Measurements from ENCODE around the gene LYRM4. TPM values are rescaled to one million over a fixed set of nuclear protein-coding genes. Genes with fewer than 3 reads are reported as not detected.

The LYRM4 gene
- total and polyA plus RNA-seq, 4 donors: 18.3 to 43.8 (median 39.3) TPM

DNA sequence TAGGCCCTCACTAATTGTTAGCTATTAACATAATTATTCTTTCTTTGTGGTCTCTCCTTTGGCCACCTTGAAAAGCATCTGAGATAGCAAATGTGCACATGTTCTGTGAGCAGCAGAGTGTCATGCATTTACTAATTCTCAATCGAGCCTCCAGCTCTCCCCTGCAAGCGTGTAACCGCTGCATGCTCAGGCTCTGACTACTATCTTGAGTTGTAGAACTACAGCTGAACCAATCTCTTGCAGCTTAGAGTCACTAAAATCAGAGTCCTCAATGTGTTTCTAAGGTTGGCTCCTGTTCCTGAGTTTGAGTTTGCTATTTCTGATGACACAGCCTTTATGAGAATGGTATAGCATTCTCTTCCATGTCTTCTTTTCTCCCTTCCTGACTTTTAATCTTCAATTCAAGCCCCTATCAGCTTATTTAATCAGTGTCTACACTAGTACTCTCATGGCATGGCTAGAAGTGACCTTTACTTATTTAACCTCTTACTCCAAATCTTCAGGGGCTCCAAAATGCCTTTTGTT, 110.1 kb downstream of the LYRM4 start:
- 86% methylated on average over 3 of the region's 3 CpGs for WGBS (ENCODE audit: insufficient coverage)
- no peaks in the 10 kb centered on the region for H3K9me3 ChIP-seq (ENCODE audit: control insufficient read depth, insufficient read depth, low read length)
- H3K27ac ChIP-seq (ENCODE audit: low read depth, low read length): no peak overlapping the region
- H3K36me3 ChIP-seq (ENCODE audit: control insufficient read depth, insufficient read depth, low read length): no peaks in the 10 kb centered on the region
- no peaks in the 10 kb centered on the region for H3K27me3 ChIP-seq (ENCODE audit: control insufficient read depth, insufficient read depth, low read length)
- H3K4me1 ChIP-seq (ENCODE audit: control insufficient read depth, insufficient read depth, low read length): peaks cover 26% of the 10 kb centered on the region
- no peak overlapping the region for H3K4me3 ChIP-seq (ENCODE audit: low read depth, low read length)
- DNase-seq (ENCODE audit: low read depth in 4 of 6, low spot score in 6 of 6): no peak

DNA sequence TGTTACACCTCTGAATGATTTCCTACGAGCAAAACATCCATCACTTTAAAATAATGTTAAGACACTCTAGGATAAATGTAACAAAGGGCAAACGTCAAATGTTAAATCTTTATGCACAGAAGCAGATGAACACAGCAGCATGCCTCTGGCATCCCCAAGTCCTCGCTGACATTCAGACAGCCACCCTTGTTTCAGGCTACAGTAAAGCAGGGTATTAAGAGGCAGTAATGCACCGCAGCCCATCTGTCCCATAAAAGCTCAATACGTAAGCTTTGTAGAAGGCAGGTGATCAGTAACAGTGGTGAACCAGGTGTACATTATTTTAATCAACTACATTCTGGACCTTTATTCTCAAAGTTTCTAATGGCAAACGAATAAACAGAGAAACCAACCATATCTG, 110.9 kb downstream of the LYRM4 start:
- Histone ChIP-seq H3K27ac (ENCODE audit: low read depth, low read length) (no peak overlapping the region), H3K4me1 (ENCODE audit: control insufficient read depth, insufficient read depth, low read length) (peaks cover 26% of the 10 kb centered on the region), H3K4me3 (ENCODE audit: low read depth, low read length) (no peak overlapping the region), H3K36me3 (ENCODE audit: control insufficient read depth, insufficient read depth, low read length) (no peaks in the 10 kb centered on the region), H3K9me3 (ENCODE audit: control insufficient read depth, insufficient read depth, low read length) (no peaks in the 10 kb centered on the region), H3K27me3 (ENCODE audit: control insufficient read depth, insufficient read depth, low read length) (no peaks in the 10 kb centered on the region)
- DNase-seq (ENCODE audit: low read depth in 4 of 6, low spot score in 6 of 6): no peak
- 67% methylated on average over 3 of the region's 6 CpGs for WGBS (ENCODE audit: insufficient coverage)

DNA sequence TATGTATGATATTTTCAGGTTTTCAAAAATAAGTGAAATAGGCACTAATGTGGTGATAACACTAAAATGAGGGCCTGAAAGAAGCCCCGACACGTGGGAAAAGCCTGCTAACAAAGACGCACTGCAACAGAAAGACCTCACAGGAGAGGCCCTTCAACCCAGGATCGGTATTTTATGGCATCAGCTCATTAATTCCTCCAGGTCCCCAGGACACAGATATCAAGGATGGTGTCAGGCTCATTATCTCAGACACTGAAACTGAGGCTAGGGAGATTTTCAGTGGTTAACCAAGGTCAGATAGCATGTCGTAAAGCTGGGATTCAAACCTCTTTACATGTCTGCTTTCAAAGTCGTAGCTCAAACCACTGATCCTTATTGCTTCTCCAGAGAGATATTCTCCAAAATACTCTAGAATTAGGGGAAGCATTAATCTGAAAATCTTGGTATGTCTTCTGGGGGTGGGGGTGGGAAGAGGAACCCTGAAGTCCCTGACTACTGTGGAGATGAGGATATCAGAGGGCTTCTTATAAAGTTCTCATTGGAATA, 111.5 kb downstream of the LYRM4 start:
- WGBS (ENCODE audit: insufficient coverage): 80% methylated on average over 1 of the region's 6 CpGs
- Histone ChIP-seq H3K4me1 (ENCODE audit: control insufficient read depth, insufficient read depth, low read length) (peaks cover 26% of the 10 kb centered on the region), H3K27me3 (ENCODE audit: control insufficient read depth, insufficient read depth, low read length) (no peaks in the 10 kb centered on the region), H3K27ac (ENCODE audit: low read depth, low read length) (no peak overlapping the region), H3K9me3 (ENCODE audit: control insufficient read depth, insufficient read depth, low read length) (no peaks in the 10 kb centered on the region), H3K4me3 (ENCODE audit: low read depth, low read length) (no peak overlapping the region), H3K36me3 (ENCODE audit: control insufficient read depth, insufficient read depth, low read length) (no peaks in the 10 kb centered on the region)
- no peak for DNase-seq (ENCODE audit: low read depth in 4 of 6, low spot score in 6 of 6)

DNA sequence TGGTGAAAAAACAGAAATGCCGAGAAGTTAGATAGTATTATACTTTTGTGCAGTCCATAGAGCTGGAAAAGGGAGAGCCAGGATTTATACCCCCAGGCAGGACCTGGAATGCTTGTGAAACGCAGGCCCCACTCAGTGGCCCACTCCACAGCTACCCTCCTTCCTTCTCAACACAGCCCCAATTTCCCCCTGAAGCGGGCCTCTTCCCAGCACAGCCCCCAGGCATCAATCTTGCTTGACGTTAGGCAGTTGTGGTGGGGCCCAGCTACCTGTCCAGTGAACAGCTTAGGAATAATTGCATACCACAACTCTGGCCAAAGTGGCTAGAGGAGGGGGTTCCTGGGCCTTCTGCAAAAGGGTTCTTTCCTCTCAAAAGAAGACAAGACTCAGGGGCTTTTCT, 114.4 kb downstream of the LYRM4 start:
- Histone ChIP-seq H3K4me1 (ENCODE audit: control insufficient read depth, insufficient read depth, low read length) (peaks cover 12% of the 10 kb centered on the region), H3K27ac (ENCODE audit: low read depth, low read length) (no peak overlapping the region), H3K27me3 (ENCODE audit: control insufficient read depth, insufficient read depth, low read length) (no peaks in the 10 kb centered on the region), H3K36me3 (ENCODE audit: control insufficient read depth, insufficient read depth, low read length) (no peaks in the 10 kb centered on the region), H3K9me3 (ENCODE audit: control insufficient read depth, insufficient read depth, low read length) (no peaks in the 10 kb centered on the region), H3K4me3 (ENCODE audit: low read depth, low read length) (no peak overlapping the region)
- no CpG with 5 or more reads among the region's 4 CpGs for WGBS (ENCODE audit: insufficient coverage)
- DNase-seq (ENCODE audit: low read depth in 4 of 6, low spot score in 6 of 6): no peak

DNA sequence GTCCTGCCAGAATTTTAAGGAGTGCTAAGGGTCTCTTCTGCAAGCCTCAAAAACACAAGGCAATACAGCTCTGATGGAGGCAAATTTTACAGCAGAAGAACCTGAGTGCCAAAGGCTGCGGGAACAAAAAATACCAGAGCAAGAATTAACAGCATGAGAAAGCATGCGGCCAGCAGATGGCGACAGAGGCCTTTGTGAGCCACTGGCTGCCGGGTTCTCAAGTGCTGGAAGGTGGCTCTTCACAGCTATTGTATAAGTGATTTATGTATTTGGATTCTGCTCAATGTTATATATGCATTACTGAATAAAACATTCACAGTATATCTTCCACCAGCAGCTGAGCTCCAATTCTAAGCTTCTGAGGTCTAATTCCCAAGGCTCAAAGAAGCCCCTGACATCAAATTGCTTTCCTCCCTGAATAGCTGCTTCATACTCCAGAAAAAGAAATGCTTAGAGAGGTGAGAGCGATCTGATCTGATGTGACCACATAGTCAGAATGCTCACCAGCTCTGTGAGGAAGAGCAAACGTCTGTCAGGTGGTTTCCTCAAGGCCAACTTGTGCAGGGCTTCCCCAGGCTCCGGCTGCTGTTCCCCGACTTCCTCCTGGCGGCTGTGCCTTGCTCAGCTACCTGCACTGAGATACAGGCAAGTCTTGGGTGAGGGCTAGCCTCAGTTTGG, 117.0 kb downstream of the LYRM4 start:
- H3K27me3 ChIP-seq (ENCODE audit: control insufficient read depth, insufficient read depth, low read length): no peaks in the 10 kb centered on the region
- 35% methylated on average over 8 of the region's 9 CpGs for WGBS (ENCODE audit: insufficient coverage)
- H3K36me3 ChIP-seq (ENCODE audit: control insufficient read depth, insufficient read depth, low read length): no peaks in the 10 kb centered on the region
- H3K27ac ChIP-seq (ENCODE audit: low read depth, low read length): no peak overlapping the region
- no peak overlapping the region for H3K4me3 ChIP-seq (ENCODE audit: low read depth, low read length)
- peak; percentile 79 to 98 (median 88) for DNase-seq (ENCODE audit: low read depth in 4 of 6, low spot score in 6 of 6)
- H3K4me1 ChIP-seq (ENCODE audit: control insufficient read depth, insufficient read depth, low read length): peaks cover 8% of the 10 kb centered on the region
- no peaks in the 10 kb centered on the region for H3K9me3 ChIP-seq (ENCODE audit: control insufficient read depth, insufficient read depth, low read length)

DNA sequence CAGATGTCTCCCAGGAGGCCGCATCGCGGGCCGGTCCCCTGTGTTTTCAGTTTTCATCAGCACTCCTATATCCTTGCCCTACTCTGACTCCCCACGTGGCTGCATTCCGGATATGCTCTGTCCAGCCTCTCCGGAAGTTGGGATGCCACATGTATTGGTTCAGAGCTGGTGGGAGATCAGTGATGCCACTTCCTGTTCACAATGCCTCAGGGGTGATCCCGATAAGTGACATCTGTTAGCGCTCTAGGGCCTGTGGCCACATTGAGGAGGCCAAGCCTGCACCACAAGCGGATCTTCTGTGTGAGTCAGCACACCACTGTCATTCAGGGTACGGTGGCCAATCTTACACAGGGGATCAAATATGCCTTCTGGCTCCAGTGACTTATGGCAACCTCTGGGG, 117.8 kb downstream of the LYRM4 start:
- Histone ChIP-seq H3K27me3 (ENCODE audit: control insufficient read depth, insufficient read depth, low read length) (no peaks in the 10 kb centered on the region), H3K27ac (ENCODE audit: low read depth, low read length) (no peak overlapping the region), H3K4me1 (ENCODE audit: control insufficient read depth, insufficient read depth, low read length) (peaks cover 8% of the 10 kb centered on the region), H3K36me3 (ENCODE audit: control insufficient read depth, insufficient read depth, low read length) (no peaks in the 10 kb centered on the region), H3K4me3 (ENCODE audit: low read depth, low read length) (no peak overlapping the region), H3K9me3 (ENCODE audit: control insufficient read depth, insufficient read depth, low read length) (no peaks in the 10 kb centered on the region)
- DNase-seq (ENCODE audit: low read depth in 4 of 6, low spot score in 6 of 6): no peak
- WGBS (ENCODE audit: insufficient coverage): 97% methylated on average over 11 of the region's 11 CpGs

DNA sequence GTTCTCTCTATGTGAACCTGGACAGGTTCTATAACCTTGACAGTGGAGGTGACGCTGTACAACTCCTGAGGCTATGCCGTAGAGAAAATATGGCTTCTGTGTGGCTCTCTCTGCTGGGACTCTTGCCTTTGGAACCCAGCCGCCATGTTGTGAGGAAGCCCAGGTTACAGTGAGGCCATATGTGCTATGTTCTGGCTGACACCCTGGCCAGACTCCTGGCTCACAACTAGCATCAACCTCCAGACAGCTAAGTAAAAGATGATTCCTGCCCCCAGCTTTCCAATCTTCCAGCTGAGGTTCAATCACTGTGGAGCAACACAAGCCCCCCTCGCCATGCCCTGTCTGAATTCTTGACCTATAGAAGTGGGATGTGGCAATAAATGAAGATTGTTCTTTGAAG, 118.6 kb downstream of the LYRM4 start:
- Histone ChIP-seq H3K27ac (ENCODE audit: low read depth, low read length) (no peak overlapping the region), H3K4me1 (ENCODE audit: control insufficient read depth, insufficient read depth, low read length) (peaks cover 8% of the 10 kb centered on the region), H3K36me3 (ENCODE audit: control insufficient read depth, insufficient read depth, low read length) (no peaks in the 10 kb centered on the region), H3K9me3 (ENCODE audit: control insufficient read depth, insufficient read depth, low read length) (no peaks in the 10 kb centered on the region), H3K4me3 (ENCODE audit: low read depth, low read length) (no peak overlapping the region), H3K27me3 (ENCODE audit: control insufficient read depth, insufficient read depth, low read length) (no peaks in the 10 kb centered on the region)
- DNase-seq (ENCODE audit: low read depth in 4 of 6, low spot score in 6 of 6): no peak
- 100% methylated on average over 3 of the region's 4 CpGs for whole genome bisulfite sequencing (ENCODE audit: insufficient coverage)

DNA sequence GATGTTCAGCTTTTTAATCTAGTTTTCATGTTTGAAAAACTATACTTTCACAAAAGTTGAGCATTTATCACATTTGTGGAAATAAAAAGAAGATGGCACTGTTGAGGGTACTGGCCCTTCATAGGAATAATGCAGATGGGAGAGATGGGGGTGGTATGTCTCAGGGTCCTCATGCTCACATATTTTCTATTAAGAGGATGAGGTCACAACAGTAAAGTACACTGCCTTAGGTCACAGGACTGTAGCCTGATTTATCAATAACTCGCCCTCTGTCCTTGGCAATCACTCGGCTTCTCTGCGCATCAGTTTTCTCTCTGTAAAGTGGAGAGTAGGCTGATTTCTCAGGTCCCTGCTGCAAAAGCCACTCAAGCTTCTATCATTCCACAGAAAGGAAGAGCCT, 119.7 kb downstream of the LYRM4 start:
- Histone ChIP-seq H3K4me1 (ENCODE audit: control insufficient read depth, insufficient read depth, low read length) (peaks cover 3% of the 10 kb centered on the region), H3K27ac (ENCODE audit: low read depth, low read length) (no peak overlapping the region), H3K36me3 (ENCODE audit: control insufficient read depth, insufficient read depth, low read length) (no peaks in the 10 kb centered on the region), H3K27me3 (ENCODE audit: control insufficient read depth, insufficient read depth, low read length) (no peaks in the 10 kb centered on the region), H3K9me3 (ENCODE audit: control insufficient read depth, insufficient read depth, low read length) (no peaks in the 10 kb centered on the region), H3K4me3 (ENCODE audit: low read depth, low read length) (no peak overlapping the region)
- no peak for DNase-seq (ENCODE audit: low read depth in 4 of 6, low spot score in 6 of 6)
- WGBS (ENCODE audit: insufficient coverage): no CpG with 5 or more reads among the region's 3 CpGs

DNA sequence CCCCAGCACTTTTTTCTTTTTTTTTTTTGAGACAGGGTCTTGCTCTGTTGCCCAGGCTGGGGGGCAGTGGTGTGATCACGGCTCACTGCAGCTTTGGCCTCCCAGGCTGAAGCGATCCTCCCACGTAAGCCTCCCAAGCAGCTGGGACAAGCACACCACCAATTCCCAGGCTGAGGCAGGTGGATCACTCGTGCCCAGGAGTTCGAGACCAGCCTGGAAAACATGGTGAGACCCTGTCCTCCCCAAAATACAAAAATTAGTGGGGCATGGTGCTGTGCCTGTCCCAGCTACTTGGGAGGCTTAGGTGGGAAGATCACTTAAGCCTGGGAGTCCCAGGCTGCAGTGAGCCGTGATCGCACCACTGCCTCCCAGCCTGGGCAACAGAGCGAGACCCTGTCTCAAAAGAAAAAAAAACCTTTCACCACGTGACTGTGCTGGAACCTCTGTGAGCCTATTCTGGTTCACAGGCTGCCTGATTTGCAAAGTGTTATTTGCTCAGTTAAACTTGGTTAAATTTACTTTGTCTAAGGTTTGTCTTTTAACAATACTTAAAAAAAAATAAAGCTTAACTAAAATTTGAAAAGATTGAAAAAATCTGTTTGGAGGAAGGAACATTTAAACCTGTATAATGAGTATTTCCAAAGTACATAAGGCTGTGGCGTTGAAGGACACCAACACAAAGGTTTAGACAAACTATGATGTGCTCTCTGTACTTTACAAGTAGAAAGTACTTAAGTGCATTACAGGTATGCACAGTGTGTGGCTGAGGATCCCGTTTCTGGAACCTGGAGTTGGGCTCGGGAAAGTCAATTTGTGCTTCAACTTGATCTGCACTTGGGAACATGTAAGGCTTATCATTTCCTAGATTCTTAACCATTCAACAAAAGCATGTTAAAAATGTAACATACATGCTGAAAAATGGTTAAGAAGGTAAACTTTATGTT, 120.7 kb downstream of the LYRM4 start:
- H3K9me3 ChIP-seq (ENCODE audit: control insufficient read depth, insufficient read depth, low read length): no peaks in the 10 kb centered on the region
- no peak for DNase-seq (ENCODE audit: low read depth in 4 of 6, low spot score in 6 of 6)
- 96% methylated on average over 7 of the region's 12 CpGs for WGBS (ENCODE audit: insufficient coverage)
- no peak overlapping the region for H3K27ac ChIP-seq (ENCODE audit: low read depth, low read length)
- H3K27me3 ChIP-seq (ENCODE audit: control insufficient read depth, insufficient read depth, low read length): no peaks in the 10 kb centered on the region
- no peaks in the 10 kb centered on the region for H3K36me3 ChIP-seq (ENCODE audit: control insufficient read depth, insufficient read depth, low read length)
- peaks cover 3% of the 10 kb centered on the region for H3K4me1 ChIP-seq (ENCODE audit: control insufficient read depth, insufficient read depth, low read length)
- H3K4me3 ChIP-seq (ENCODE audit: low read depth, low read length): no peak overlapping the region
